ACHN (cell line): ENCODE data around the gene VSX1.

ENCODE experiments used
- DNase-seq: peaks from one replicate; pipeline ENCODE4 v3.0.0-alpha.2; 2015
- in situ Hi-C: cut with HindIII; loops from 2 replicates; pipeline ENCODE4 v1.10.0; 2017; ENCODE audit warnings: low sequenced_read_pairs, low pct_ligation_motif_present, low pct_unique_long_range_greater_than_20kb

The VSX1 gene

DNA sequence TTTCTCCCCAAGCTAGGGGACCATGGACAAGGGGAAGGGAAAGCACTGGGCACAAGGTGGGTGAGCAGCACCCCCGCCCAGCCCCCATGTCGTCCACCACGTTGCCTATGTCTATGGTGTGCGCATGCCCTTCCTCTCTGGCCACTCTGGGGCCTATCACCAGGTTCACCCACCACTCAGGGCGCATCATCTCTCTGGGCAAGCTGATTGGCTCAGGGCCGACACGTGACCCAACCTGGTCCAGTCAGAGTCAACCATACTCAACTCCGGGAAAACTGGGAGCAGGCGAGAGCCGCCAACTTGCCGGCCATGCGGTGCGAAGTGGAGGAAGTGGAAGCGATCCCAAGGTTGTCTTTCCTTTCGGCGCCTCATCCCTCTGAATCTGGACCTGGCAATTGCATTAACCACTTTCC is 49.9 kb downstream of the VSX1 start:
- in situ Hi-C loops, result no loop called here

DNA sequence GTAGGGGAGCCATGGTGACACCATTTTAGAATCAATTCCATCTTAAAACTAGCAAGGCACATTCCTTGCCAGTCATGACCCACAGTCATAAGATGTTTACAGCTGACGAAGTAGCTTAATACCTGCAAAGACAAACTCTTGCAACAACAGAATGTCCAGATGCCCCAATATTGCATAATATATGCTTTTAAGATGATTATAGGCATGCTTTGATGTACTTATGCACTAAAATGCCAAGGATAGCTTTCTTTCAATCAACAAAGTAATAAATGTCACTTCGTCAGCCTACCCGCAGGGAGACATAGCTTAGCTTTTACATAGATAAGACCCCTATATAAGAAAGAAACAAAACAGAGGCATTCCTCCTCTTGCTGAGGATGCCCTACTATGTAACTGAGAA is 50.7 kb downstream of the VSX1 start:
- DNase-seq, result no peak
- in situ Hi-C loops, result no loop called here

More for the DNA sequence above, 49.9 kb downstream of the VSX1 start:
- DNase-seq, result no peak

DNA sequence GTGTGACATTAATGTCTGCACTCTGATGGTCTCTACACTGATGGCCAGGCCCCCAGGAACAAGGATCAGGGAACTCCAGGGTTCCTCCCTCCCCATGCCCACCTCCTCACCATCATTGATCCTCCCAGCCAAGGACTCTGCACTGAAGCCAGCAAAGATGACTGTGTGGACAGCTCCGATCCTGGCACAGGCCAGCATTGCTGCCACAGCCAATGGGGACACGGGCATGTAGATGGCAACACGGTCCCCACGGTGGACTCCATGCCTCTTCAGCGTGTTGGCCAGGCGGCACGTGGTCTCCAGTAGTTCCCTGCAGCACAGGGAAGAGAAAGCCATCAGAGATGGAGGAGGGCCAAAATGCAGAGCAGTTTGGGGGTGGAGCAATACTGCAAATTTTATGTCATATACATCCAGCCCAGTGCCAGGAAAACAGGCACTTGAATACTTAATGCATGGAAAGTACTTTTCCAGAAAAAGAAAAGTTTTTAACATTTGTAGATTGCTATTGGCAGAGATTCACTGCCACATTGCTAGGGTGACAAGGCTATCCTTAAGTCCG is 51.2 kb downstream of the VSX1 start:
- no peak for DNase-seq
- in situ Hi-C loops, result no loop called here

DNA sequence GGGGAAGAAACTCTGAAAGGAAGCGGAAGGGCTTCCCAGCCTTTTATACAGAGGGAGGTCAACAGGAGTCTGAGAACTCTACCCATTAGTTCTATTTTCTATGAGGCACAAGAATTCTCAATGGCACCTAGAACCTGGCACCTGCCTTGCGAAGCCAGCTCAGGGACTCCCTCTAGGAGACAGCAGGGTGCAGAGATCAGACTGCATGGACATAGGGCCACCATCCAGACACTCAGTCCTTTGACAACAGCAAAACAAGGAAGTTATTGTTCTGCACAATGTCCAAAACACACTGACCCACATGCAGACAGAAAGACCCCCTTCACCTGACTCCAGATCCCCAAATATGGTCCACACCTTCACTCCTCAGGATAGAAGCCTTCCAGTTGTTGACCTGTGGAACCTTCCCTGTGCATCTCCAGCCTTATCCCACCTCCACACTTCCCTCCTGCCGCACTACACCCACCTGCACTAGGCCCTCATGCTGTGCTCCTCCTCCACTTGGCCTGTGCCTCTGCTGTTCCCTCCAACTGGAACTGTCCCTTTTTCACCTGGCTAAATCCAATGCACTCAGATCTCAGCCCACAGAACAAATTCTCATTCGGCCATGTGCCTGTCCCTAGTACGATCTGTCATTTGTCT is 51.8 kb downstream of the VSX1 start:
- no peak for DNase-seq
- in situ Hi-C loops, result no loop called here

DNA sequence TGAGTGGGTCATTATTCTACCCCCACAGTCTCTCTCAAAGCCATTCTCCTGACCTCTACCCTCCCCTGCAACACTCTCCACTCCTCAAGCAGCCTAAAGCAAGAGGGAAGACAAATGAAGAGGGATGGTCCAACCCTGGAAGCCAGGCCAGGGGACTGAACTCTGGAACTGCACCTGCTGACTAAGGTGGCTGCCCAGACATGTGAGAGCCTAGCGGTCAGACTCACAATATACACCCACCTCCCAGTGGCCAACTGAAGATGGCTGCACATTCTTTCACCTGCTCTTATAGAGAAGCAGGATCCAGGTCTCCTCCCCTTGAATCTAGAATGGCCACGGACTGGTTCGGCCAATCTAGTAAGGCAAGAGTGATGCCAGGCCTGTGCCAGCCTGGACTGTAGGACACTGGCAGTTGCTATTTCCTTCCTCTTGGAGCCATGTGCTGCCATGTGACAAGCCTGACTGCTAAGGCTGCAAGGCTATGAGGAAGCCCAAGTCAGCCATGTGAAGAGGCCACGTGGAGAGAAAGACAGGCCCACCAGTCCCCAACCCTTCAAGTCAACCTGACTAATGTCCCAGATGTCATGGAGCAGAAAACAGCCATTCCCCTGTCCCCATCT is 55.8 kb downstream of the VSX1 start:
- DNase-seq, result no peak
- in situ Hi-C loops, result no loop called here
